GM19324 (cell line): ENCODE measurements around the gene TM4SF1.

Experiments used
- ATAC-seq: cut with Tn5 transposase; IDR thresholded peaks from one replicate; pipeline ENCODE4 v1.9.1; 2021; ENCODE audit warnings: mild to moderate bottlenecking, moderate library complexity; ENCODE audit not compliant: unreplicated experiment, low FRiP score

TM4SF1 gene, protein sequence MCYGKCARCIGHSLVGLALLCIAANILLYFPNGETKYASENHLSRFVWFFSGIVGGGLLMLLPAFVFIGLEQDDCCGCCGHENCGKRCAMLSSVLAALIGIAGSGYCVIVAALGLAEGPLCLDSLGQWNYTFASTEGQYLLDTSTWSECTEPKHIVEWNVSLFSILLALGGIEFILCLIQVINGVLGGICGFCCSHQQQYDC

DNA sequence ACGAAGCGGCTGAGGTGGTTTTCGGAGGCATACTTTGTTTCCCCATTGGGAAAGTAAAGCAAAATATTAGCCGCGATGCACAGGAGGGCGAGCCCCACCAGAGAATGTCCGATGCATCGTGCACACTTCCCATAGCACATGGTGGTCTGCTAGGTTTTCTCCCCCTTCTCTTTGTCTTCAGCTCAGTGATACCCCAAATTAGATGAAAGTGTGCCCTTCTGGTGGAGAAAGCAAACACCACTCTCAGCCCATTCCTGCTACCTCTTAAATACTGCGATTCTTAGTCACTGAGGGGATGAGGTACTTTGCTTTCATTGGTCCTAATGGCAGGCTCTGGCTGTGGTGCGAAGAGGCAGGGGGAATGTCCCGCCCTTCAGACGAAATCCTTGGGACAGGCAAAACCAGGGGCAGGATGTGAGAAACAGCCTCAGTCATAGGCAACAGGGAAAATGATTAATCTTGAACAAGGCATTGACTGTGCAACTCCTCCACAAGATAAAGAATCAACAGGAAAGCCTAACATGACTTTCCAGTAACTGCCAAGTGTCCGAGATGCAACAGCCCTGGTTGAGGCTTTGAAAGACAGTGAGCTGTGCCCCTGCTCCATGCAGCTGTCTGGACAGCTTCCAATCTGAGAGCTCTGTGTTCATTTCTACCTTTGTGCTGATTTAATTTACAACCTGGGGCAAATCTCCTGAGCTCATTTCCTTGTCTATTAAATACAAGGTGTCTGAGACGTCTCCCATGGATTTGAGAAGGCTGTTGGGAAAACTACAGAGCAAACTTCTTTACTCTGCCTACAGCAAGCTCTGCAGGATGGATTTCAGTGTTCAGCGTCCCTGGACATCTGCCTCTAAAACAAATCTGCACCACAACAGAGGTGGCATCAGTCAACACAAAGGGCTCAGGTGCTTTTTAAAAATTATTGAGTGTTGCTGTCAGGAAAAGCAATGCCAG, at the start of gene TM4SF1:
Gene TM4SF1, minus strand, starts transcription at position 242 of the 957 bp plus-strand sequence. Its CDS starts 102 bp downstream, at position 140.
- no peak for ATAC-seq

DNA sequence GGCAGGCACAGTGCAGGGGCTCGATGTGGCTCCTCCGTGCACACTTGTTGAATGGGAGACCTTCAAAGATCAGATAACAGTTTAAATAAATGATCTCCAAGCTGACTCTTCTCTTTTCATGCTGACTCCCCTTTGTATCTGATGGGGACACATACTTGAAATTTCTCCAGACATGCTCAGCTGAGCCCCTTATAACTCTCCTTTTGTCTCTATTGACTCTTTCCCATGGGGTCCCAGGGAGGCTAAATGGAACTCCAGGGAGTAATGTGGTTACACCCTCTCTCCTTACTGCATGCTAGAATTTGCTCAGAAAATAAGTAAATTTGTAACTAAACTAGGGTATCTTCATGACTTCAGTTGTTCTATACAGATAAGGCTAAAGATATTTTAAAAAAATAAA, 48.9 kb upstream of the TM4SF1 start:
- ATAC-seq = no peak

DNA sequence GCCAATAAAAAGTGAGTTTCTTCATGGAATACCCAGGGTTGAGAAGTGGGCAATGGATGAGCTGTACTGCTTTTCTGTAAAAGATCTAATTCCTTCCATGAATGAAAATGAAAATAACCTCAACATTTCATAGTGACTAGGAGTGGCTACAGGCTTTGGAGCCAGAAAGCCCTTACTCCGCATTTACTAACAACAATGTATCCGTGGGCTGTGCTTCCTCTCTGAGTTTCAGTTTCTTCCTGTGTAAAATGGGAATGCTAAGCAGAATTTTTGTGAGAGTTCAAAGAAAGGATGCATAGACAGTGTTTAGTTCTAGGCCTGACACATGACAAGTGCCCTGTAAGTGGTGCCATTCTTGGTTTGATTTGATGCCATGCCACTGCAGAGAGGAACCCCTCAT, 47.5 kb upstream of the TM4SF1 start:
- ATAC-seq = no peak

DNA sequence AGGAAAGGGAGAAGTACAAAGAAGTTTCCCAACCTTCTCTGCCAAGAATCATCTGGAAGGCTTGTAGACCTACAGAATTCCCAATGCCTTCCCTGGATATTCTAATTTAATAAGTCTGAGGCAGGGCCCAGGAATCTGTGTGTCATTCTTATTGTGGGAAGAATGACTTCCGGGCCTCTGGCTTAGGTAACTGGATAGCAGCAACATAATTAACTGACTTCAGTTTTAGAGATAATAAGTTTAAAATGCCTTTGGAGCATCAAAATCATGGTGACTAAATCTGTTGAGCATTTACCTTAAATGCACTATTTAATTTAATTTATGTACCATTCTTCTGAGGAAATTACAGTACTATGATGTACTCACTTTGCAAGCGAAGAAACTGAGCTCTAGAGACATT, 44.3 kb upstream of the TM4SF1 start:
- ATAC-seq = no peak

DNA sequence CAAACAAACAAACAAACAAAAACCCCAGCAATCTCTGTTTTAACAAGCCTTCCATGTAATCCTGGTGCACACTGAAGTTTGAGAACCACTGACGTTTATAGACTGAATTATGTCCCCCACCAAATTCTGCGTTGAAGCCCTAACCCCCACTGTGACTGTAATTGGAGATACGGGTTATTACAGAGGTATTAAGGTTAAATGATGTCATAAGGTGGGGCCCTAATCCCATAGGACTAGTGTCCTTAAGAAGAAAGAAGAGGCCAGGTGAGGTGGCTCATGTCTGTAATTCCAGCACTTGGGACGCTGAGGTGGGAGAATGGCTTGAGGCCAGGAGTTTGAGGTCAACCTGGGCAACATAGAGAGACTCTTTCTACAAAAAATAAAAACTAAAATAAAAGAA, 42.4 kb upstream of the TM4SF1 start:
- ATAC-seq = no peak

DNA sequence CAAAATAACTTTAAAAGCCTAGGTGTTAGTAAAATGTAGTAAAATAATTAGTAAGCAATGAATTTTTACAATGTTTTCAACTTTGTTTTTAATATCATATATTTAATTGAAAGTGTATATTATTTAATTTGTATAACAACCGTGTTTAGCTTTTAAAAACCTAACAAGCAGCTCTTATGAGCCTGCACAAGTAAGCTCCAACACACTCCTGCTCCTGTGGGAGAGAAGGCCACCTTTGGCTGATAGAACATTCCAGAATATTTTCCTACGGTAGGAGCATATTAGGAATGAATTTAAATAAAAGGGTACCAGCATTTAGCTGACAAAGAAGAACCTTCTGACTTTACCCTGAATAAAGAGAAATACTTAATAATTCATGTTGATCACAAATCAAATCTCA, 40.3 kb upstream of the TM4SF1 start:
- ATAC-seq = no peak

DNA sequence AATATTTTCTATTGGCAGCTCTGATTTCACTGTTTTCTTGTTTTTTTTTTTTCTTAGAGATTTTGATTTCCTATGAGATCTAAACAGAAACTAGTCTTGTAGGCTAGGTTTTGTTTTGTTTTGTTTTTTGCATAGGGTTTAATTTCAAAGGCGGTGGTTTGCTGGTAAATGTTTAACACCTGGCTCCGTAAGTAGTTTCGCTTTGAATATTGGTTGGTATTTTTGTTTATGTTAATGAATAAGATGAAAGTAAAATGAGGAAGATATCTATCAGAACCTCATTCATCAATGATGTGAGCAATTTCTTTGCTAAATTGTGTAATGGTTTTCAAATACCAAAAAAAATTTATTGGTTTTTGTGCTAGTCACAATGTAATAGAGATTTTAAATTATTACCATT, 39.7 kb upstream of the TM4SF1 start:
- peak; percentile 63 for ATAC-seq

DNA sequence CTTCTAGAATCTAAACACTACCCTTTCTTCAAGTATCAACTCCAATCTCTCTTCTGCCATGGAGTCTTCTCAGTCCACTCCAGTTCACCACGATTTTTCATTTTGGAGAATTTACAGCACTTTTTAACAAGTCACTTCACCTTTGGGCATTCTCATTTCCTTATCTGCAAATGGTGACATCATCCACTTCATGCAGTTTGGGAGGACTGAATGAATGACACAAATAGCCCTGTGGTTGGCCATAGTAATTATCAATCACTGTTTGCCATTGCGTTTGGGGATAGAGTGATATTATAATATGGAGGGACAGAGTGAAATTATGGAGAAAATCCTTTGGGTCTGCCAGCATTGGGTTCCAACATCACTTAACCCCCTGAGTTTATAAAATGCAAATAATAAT, 38.0 kb upstream of the TM4SF1 start:
- no peak for ATAC-seq

DNA sequence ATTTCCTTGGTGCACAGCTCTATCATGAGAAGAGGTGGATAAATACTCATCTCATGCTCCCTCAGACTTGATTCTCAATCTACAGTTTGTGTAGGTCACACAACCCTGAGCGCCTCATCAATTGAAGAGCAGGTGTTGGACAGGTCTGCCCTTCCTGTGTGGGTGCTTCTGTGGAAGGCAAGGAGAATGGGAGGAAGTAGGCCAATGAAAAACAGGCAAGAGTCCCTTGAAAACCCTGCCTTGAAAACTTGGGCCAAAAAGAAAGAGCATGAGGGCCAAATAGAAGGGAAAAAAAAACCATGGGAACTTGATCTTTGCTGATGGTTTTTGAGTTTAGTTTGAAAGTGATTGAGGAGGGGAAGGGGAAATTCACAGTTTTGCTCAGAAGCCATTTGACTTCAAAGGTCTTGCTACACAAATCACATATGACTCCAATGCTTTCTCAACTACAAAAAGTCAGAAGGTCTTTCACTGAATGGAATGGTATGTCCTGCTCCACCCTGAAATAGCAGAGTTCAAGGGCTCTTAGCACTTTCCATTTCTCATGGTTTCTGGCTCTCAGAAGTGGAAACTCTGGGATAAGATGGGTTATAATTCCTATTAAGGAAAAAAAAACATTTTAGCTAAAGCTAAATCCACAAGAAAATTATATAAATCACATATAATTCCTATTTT, 37.2 kb upstream of the TM4SF1 start:
- no peak for ATAC-seq

DNA sequence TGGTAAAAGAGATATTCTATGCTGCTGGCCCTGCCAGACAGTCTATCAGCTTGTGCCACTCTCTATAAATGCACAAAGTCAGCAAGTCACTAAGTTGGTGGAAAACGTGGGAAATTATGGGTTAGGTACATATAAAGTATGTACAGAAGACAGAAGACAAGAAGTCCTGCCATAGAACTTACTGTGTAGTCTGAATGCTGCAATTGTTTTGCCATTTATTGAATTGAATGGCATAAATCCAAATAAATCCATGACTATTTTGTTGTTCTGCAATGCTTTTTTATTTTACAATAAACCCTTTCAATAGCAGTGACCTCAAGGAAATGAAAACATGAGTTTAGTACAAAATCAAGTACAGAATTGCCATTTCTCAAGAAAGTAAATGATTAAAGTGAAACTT, 34.1 kb upstream of the TM4SF1 start:
- ATAC-seq = no peak

DNA sequence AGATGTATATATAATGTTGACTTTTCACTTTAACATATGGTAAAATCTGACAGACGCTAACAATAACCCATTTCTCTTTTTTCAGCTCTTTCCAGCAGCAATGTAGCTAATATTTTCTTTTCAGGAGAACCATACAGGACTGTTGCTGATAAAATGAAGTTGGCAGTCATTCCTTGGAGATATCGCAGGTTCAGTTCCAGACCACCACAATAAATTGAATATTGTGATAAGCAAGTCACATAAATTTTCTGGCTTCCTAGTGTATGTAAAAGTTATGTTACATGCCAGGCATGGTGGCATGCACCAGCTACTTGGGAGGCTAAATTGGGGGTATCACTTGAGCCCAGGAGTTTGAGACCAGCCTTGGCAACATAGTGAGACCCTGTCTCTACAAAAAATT, 31.9 kb upstream of the TM4SF1 start:
- no peak for ATAC-seq

DNA sequence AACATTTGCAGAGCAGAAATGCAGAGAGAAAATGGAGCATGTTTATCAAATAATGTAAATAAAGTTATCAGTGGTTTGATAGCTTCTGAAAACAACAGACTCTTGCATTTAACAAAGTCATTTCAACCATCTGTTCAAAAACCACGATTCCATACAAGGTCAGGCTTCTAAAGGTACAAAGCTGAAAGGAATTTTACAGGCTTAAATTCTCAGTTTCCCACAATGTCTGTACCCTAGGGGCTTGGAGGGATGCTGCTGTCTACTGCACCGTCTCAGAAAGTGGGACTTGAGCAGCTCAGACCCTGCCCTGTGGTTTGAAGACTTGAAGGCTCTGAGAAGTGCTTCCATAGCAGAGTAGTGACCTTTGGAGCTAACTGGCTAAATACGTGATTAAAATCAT, 30.4 kb upstream of the TM4SF1 start:
- ATAC-seq = no peak

DNA sequence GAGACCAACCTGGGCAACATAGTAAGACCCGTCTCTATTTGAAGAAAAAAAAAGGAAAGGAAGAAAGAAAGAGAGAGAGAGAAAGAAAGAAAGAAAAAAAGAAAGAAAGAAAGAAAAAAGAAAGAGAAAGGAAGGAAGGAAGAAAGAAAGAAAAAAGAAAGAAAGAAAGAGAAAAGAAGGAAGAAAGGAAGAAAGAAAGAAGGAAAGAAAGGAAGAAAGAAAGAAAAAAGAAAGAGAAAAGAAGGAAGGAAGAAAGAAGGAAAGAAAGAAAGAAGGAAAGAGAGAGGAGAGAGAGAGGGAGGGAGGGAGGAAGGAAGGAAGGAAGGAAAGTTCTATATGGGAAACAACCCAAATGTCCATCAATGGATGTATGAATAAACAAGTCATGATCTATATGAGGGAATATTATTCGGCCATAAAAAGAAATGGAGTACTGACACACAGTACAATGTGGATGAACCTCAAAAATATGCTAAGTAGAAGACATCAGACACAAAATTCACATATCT, 28.8 kb upstream of the TM4SF1 start:
- ATAC-seq = no peak

DNA sequence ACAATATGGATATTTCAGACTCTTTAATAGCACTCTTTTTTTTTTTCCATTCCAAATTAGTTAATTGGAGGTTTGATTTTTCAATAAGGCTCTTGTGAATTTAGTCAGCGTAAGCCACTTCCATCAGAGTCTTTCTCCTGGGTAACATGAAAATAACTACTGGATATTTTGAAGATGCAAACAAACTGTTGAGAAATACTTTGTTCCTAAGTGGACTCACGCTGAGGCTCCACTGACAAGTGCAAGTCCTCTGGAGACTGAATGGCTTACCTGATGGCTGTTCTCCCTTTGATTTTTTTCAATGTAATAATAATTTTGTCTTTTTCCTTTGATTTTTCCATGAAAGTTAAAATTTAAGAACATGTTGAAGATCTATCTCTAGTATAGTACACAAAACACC, 26.0 kb upstream of the TM4SF1 start:
- no peak for ATAC-seq

DNA sequence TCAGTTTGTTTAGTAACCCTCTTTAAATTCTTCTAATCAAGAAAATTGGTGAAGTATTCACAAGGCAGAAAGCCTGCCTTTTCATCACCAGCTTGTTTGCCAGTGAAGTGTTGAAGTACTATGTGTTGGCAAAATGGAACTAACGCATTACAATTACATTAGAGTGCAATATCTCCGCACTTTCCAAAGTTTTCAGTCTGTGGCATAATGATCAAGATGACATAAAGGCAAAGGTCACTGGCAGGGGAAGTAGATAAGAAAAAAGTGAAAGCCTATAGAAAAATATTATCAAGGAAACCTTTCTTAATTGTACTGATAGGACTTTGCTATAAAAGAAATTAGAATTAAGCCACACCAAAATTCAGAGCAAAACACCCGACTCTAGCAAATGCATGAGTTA, 25.0 kb upstream of the TM4SF1 start:
- no peak for ATAC-seq

DNA sequence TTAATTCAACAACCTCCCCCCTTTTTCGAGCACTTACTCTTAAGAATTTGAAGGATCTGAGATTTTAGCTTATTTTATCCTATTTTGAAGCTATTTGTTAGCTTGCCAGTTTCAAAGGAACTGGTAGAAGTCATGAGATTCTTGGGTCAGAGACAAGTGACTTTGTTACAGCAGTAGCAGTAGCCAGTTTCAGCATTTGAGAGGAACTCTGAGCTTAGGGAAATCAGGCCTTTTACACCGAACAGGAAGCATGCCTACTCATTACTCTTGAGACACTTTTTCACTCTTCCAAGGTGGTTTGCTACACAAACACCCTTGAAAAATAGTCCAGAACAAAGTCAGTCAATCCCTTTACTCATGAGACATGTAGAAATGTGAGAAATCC, 24.5 kb upstream of the TM4SF1 start:
- ATAC-seq = no peak

DNA sequence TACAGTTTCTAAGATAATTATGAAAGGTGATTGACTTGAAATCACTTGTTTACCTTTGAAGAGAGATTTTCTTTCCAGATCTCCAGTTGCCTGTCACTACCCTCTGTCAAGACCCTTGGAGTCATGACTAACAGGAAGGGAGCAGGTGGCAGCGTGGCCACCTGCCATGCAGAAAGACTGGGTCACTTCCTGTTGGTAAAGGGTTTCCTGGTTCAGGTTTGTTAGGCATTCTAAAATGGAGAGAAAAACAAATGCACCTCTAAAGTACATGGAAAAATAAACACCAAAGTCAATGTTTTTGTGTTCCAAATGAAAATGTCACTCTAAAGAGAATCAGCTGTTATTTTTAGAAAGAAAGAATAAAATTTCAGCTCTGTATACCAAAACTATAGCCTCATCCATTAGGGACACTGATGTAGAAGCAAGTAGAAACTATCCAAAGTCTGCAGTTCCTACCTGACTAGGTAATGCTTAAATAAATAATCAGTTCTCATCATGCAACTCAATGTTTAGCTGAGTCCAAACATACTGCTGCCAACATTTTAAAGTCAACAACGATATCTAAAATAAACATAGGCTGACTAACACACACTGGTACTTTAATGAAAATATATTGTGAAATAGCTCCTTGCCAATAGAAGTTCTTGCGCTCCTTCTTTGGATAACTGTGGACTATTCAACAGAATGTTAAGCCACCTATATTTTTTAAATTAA, 23.9 kb upstream of the TM4SF1 start:
- no peak for ATAC-seq

DNA sequence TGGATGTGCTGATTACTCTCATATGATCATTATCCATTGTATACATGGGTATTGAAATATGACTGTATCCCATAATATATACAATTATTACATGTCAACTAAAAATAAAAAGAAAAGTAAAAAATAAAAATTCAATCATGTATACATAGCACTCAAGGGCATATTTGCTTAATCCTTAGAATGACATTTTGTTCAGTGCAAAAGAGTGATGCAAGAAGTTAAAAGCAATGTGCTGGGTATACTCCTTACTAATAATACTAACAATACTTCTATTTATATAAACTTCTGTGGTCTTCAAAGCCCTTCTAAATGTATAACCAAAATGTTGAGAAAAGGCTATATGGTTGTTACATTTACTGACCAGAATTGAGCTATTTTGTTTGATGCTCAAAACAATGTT, 23.2 kb upstream of the TM4SF1 start:
- ATAC-seq = no peak

DNA sequence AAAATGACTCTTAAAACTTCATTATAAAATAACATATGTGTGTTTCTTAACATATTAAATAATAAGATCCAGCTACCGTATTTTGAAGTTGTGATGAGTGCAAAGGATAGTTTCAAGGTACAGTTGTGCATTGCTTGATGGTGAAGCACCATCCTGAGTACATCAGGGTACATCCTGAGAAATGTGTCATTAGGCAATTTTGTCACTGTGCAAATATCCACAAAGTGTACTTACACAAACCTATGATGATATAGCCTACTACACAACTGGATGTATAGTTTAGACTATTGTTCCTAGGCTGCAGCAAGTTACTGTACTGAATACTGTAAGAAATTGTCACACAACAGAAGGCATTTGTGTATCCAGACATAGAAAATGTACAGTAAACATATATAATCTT, 20.8 kb upstream of the TM4SF1 start:
- no peak for ATAC-seq

DNA sequence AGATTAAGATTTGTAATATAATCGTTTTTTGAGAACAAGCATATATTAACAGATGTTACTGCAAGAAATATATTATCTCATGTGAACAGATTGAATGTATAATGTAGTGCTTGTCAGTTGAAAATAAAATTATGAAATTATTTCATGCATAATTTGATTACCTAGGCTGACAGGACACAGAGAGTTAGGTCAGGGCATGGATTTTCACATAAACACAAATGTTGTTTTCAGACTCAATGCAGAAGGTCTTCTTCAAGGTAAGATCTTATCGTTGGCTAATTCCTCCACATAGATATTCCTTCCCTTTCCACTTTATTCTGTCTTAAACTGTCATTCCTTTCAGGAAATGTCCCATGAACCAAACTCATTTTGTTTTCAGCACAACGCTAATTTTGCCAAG, 20.1 kb upstream of the TM4SF1 start:
- no peak for ATAC-seq

DNA sequence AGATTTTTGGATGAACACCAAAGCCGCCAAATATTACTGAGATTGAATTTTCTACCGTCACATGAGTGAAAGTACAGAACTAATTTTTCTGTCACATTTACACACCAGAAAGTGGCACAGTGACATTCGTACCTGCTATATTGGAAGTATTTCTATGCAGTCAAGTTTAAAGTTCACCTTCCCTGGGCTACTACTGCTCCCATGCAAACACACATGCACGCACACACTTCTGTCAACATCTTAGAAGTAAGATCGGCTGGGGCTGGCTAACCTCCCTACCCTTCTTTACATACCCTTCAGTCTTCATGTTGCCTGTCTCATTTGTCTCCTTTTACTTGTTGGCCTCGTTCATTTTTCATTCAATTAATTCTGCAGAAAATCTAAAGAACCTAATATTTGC, 19.0 kb upstream of the TM4SF1 start:
- ATAC-seq = no peak
